Hypothalamus (tissue), 51 donors: ENCODE results near the gene SOAT1.
"Not testable (repeated sequence)": the region's sequence is repeated elsewhere in the genome, so short reads cannot be mapped to it uniquely, and the experiment has no call there.

ENCODE experiments used
- DNase-seq, 51 donors: peaks; one replicate each; lab custom pipeline; 2025; lab: John Stamatoyannopoulos, UW

The SOAT1 gene

GRCh38 chr1:179293340-179294327 lies at the start of gene SOAT1:
Gene SOAT1 (plus strand): TSS chr1:179293797. CDS start chr1:179302685, 8,888 bp downstream.
- peak; percentile 37 to 97 (median 91) for DNase-seq

DNA sequence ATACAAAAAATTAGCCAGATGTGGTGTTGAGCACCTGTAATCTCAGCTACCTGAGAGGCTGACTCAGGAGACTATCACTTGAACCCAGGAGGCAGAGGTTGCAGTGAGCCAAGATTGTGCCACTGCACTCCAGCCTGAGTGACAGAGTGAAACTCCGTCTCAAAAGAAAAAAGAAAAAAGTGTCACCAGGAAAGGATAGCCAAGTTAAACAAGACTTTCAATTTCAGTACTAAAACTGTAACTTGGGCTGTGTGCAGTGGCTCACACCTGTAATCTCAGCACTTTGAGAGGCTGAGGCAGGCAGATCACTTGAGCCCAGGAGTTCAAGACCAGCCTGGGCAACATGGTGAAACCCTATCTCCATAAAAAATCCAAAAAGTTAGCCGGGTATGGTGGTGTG lies 48.2 kb upstream of the SOAT1 start:
- DNase-seq: not testable (repeated sequence)

DNA sequence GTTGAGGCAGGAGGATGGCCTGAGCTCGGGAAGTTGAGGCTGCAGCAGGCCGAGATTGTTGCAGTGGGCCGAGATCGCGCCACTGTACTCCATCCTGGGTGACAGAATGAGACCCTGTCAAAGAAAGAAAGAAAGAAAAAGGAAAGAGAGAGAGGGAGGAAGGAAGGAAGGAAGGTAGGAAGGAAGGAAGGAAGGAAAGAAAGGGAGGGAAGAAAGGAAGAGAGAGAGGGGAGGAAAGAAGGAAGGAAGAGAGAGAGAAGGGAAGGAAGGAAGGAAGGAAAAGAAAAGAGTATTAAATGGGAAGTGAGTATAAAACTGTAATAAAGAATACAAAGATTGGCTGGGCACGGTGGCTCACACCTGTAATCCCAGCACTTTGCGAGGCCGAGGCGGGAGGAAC lies 45.7 kb upstream of the SOAT1 start:
- no peak for DNase-seq

- DNase-seq: peak in 1 of 51 donors; percentile 2
Observed at GRCh38 chr1:179251675-179252074, 41.9 kb upstream of the SOAT1 start.

- DNase-seq: no peak
Observed at GRCh38 chr1:179252606-179253005, 41.0 kb upstream of the SOAT1 start.

- DNase-seq: no peak
Observed at GRCh38 chr1:179253286-179253972, 40.2 kb upstream of the SOAT1 start.

- no peak for DNase-seq
Observed at GRCh38 chr1:179262183-179262582, 31.4 kb upstream of the SOAT1 start.

DNA sequence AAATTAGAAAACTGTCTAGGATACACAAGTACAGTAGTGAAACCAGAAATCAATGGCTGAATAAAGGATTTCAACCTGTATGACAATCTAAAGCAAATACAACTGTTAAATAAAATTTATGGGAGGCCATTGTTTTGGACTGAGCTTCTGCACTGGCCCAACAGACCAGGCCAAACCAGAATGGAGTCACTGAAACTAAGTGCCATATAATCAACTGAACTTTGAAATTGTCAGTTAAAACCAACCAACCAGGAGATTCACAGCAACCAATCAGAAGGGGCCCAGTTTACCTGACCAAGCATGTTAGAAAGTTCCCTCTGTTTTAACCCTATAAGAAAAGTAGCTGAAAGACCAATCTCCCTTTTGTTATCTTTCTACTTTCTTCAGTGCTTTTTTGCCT lies 30.5 kb upstream of the SOAT1 start:
- no peak for DNase-seq

- no peak for DNase-seq
Observed at GRCh38 chr1:179264507-179264906, 29.1 kb upstream of the SOAT1 start.

DNA sequence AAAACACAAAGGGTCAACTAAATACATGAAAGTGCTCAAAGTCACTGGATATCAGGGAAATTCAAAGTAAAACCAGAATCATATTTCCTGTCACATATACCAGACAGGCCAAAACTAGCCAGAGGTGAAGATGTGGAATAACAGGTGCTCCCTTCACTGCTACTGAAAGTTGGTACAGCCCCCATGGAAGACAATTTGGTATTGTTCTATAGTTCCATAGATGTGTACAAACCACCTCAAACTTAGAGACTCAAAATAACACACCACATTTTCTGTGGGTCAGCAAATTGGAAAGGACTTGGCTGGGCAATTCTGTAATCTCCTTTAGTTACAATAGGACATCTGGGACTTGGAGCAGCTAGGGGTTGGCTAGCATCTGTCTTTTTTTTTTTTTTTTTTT lies 24.5 kb upstream of the SOAT1 start:
- no peak for DNase-seq

DNA sequence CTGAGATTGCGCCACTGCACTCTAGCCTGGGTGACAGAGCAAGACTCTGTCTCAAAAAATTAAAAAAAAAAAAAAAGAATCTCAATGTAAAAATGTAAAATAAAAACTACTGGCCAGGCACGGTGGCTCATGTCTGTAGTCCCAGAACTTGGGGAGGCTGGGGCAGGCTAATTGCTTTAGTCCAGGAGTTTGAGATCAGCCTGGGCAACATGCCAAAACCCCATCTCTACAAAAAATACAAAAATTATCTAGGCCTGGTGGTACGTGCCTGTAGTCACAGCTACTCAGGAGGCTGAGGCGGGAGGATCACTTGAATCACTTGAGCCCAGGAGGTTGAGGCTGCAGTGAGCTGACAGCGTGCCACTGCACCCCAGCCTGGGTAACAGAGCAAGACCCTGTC lies 19.2 kb upstream of the SOAT1 start:
- DNase-seq: not testable (repeated sequence)

DNA sequence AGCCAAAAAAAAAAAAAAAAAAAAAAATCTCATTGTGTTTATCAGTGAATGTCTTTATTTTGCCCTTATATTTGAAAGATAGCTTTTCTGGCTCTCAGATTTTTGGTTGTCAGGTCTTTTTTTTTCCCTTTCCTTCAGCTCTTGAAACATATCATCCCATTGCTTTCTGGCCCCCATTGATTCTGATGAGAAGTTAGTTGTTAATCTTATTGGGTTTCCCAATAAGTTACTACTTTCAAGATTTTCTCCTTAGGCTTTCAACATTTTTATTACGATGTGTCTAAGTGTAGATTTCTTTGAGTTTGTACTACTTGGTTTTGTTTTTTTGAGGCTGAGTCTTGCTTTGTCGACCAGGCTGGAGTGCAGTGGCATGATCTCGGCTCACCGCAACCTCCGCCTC lies 14.7 kb upstream of the SOAT1 start:
- no peak for DNase-seq

DNA sequence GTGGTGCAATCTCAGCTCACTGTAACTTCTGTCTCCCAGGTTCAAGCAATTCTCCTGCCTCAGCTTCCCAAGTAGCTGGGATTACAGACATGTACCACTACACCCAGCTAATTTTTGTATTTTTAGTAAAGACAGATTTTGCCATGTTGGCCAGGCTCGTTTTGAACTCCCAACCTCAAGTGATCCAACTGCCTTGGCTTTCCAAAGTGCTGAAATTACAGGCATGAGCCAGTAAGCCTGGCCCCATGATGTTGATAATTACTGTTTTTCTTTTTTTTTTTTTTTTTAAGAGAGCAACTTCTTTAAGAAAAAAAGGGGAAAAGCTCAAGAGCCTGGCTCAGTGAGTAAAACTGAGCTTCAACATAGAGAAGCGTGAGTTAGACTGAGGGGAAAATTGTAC lies 9.6 kb upstream of the SOAT1 start:
- DNase-seq: no peak

GRCh38 chr1:179287946-179288345 lies 5.7 kb upstream of the SOAT1 start:
- DNase-seq: no peak

- no peak for DNase-seq
Observed at GRCh38 chr1:179288977-179289376, 4.6 kb upstream of the SOAT1 start.

GRCh38 chr1:179295164-179295755 lies 1.7 kb downstream of the SOAT1 start:
- DNase-seq: no peak

GRCh38 chr1:179296356-179297104 lies 2.9 kb downstream of the SOAT1 start:
- DNase-seq: no peak

DNA sequence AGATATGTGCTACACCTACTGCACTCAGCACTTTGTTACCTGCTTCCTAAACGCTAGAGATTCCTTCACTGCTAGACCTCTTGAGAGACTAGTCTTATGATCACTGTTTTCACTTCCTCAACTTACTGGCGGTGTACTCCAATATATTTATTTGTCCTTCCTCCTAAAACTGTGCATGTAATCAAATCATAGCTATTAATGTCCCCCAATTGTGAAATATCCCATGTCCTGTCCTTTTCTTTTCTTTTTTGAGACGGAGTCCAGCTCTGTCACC lies 3.4 kb downstream of the SOAT1 start:
- DNase-seq: no peak

GRCh38 chr1:179298952-179299351 lies 5.4 kb downstream of the SOAT1 start:
- no peak for DNase-seq

DNA sequence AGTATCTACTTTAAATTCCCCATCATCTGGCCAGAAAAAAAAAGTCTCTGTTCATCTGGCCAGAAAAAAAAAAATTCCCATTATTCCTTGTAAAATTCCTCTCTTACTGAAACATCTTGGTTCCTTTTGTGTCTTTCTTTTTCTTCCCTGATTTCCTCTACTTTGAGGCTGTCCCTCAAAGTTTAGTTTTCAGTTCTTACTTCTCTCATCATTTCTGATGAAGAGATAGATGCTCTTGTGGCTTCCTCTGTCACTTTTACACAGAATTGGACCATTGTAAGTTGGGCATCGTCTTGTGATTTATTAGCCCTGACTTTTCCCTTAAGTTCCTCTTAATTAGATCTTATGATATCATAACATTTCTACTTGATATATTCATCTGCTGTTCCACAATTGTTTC lies 6.5 kb downstream of the SOAT1 start:
- no peak for DNase-seq

DNA sequence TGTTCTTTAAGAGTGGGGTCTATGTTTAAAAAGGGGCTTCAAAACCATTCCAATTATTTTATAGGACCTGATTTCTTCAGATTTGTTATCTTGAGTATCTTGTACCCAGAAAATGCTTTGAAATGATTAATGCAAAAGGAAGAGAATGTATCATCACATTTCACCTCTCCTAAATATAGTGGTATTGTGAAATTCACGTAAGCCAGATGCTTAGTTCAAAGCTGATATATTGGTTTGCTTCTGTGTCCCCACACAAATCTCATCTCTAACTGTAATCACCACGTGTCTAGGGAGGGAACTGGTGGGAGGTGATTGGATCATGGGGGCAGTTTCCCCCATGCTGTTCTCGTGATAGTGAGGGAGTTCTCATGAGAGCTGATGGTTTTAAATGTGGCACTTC lies 8.5 kb downstream of the SOAT1 start:
- DNase-seq: no peak
